HCT116 (cell line): ENCODE results near the gene SECISBP2L.

Experiments
- ATF3 ChIP-seq: IDR thresholded peaks from 2 replicates; pipeline ENCODE4 v1.6.1; 2012
- CEBPB ChIP-seq: IDR thresholded peaks from 2 replicates; pipeline ENCODE4 v1.6.1; 2012; ENCODE audit warnings: low read depth
- CTCF ChIP-seq, 3 experiments: fragments of 200-600 bp in 1 of 3; sonication (generic) in 1 of 3; IDR thresholded peaks in 2 of 3; conservative IDR thresholded peaks in 1 of 3; 2 replicates each; pipeline ENCODE4 v1.5.1; 2012 to 2017; ENCODE audit warnings: low read depth in 2 of 3, low read length in 2 of 3, antibody characterized with exemption in 1 of 3, borderline replicate concordance in 1 of 3, control low read depth in 1 of 3, mild to moderate bottlenecking in 1 of 3, mixed read lengths in 1 of 3, mixed run types in 1 of 3, moderate library complexity in 1 of 3; ENCODE audit not compliant: insufficient read depth in 1 of 3
- EZH2phosphoT487 ChIP-seq: fragments of 200-600 bp; IDR thresholded peaks from 2 replicates; pipeline ENCODE4 v1.6.1; 2018; ENCODE audit warnings: antibody characterized with exemption, borderline replicate concordance
- FOSL1 ChIP-seq: IDR thresholded peaks from 2 replicates; pipeline ENCODE4 v1.6.1; 2012; ENCODE audit warnings: low read depth
- JUND ChIP-seq: IDR thresholded peaks from 2 replicates; pipeline ENCODE4 v1.6.1; 2012
- MAX ChIP-seq: IDR thresholded peaks from 2 replicates; pipeline ENCODE4 v1.6.1; 2012
- POLR2A ChIP-seq: IDR thresholded peaks from 2 replicates; pipeline ENCODE4 v1.7.0; 2011; ENCODE audit warnings: borderline replicate concordance; ENCODE audit not compliant: insufficient read depth, insufficient read length; ENCODE audit errors: extremely low read depth
- POLR2AphosphoS5 ChIP-seq: IDR thresholded peaks from 2 replicates; pipeline ENCODE4 v1.6.1; 2011; ENCODE audit warnings: mild to moderate bottlenecking, low read depth, low read length, moderate library complexity
- REST ChIP-seq: IDR thresholded peaks from 2 replicates; pipeline ENCODE4 v1.6.1; 2012; ENCODE audit warnings: low read depth
- SP1 ChIP-seq: IDR thresholded peaks from 2 replicates; pipeline ENCODE4 v1.6.1; 2012; ENCODE audit warnings: low read depth
- TCF7L2 ChIP-seq: IDR thresholded peaks from 2 replicates; pipeline ENCODE4 v1.7.0; 2011; ENCODE audit warnings: borderline replicate concordance, inconsistent platforms; ENCODE audit not compliant: insufficient read depth, insufficient read length; ENCODE audit errors: extremely low read depth
- YY1 ChIP-seq: IDR thresholded peaks from 2 replicates; pipeline ENCODE4 v1.6.1; 2011; ENCODE audit warnings: low read length, low read depth, moderate library complexity, mild to moderate bottlenecking; ENCODE audit not compliant: insufficient replicate concordance; ENCODE audit errors: extremely low read depth
- ZNF274 ChIP-seq: fragments of 200-500 bp; sonication (Bioruptor generic); IDR thresholded peaks from 2 replicates; pipeline ENCODE4 v1.6.1; 2014; ENCODE audit warnings: mild to moderate bottlenecking, low read depth, low read length, inconsistent platforms

DNA sequence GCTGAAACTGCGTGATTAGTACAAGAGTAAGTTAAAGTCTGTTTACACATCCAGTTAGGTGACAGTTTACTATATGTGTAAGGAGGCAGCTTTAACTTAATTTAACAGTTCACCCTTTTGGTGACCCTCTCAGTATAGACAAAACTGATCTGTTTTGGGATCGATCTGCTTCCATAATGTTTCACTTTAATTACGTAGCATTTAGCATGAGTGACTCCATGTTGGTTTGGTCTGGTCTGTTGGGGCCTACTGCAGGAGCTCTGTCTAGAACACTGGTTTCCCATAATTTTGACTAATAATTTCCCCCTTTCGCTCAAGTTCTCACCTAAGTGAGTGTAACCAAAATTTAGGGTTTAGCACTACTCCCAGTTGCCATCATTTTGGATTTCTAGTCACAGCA, 6.4 kb upstream of the SECISBP2L start:
- no peak for TF ChIP-seq ZNF274
- TF ChIP-seq CTCF (IDR thresholded peaks at IDR 0.05 in 2 of 3, conservative IDR thresholded peaks at IDR 0.05 in 1 of 3; ENCODE audit: borderline replicate concordance in 1 of 3, insufficient read depth in 1 of 3, low read depth in 2 of 3, low read length in 2 of 3): no peak
- TF ChIP-seq EZH2phosphoT487: no peak
- TF ChIP-seq FOSL1: no peak
- TF ChIP-seq POLR2A: no peak
- no peak for TF ChIP-seq YY1
- no peak for TF ChIP-seq JUND
- no peak for TF ChIP-seq POLR2AphosphoS5
- no peak for TF ChIP-seq MAX
- TF ChIP-seq REST: no peak
- no peak for TF ChIP-seq SP1
- no peak for TF ChIP-seq CEBPB
- TF ChIP-seq ATF3: no peak
- TF ChIP-seq TCF7L2: no peak
